Lower leg skin (tissue), 3 donors: ENCODE measurements around the gene GGT6.

ENCODE experiments used
- CTCF ChIP-seq, 3 donors: fragments of 450-650 bp; IDR thresholded peaks; one replicate each; pipeline ENCODE4 v1.5.1; 2016; ENCODE audit warnings: antibody characterized with exemption in 3 of 3, mild to moderate bottlenecking in 3 of 3, moderate library complexity in 2 of 3
- POLR2A ChIP-seq, 2 donors: fragments of 450-650 bp; IDR thresholded peaks; one replicate each; pipeline ENCODE4 v1.6.1; 2016 to 2017; ENCODE audit warnings: antibody characterized with exemption in 2 of 2, mild to moderate bottlenecking in 1 of 2, moderate library complexity in 1 of 2

DNA sequence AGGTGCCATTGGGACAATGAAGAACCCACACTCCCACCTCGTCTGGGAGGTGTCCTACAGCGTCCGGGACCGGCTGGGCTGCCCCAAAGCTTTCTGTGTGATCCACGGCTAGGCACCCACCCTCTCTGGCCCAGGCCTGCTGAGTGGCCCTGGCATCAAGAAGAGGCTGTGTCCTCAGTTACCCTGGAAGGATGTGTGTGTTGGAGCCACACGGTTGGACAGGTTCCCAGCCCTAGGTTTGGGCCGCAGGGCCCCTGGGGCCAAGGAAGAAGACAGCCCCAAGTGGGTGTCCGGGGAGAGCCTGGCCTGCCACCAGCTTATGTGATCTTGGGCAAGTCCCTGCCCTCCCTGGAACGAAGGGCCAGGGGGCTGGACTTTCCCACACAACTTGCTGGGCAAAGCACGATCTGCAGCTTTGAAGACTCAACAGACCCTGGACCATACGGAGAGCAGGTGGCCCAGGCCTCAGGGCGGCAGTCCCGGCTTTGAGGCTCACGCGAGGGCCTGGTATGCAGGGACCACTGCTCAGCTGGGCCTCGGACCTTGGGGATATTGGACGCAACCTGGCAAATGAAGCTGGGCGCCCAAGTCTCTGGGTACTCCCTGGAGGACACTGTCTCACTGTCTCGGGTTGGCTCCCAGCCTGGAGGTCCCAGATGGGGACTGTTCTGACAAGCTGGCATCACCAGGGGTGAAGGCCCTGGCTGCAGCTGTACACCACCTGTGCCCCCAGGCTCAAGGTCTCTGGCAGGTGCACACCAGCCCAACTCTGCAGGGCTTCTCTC, 22.7 kb downstream of the GGT6 start:
- TF ChIP-seq CTCF (IDR thresholded peaks at IDR 0.05), result no peak
- TF ChIP-seq POLR2A (IDR thresholded peaks at IDR 0.05), result no peak
